Measurements from ENCODE around the gene ZZZ3.
"Not testable (repeated sequence)": the region's sequence is repeated elsewhere in the genome, so short reads cannot be mapped to it uniquely, and the experiment has no call there.

ZZZ3 gene

GRCh38 chr1:77672374-77672773 is 10.1 kb downstream of the ZZZ3 start:
- no peak overlapping the region for H3K27ac ChIP-seq
- DNase-seq (ENCODE audit: low read depth, low spot score), result no peak

GRCh38 chr1:77671836-77672235 is 10.6 kb downstream of the ZZZ3 start:
- no peak overlapping the region for H3K27ac ChIP-seq

GRCh38 chr1:77670330-77670729 is 12.1 kb downstream of the ZZZ3 start:
- no peak for DNase-seq (ENCODE audit: low read depth, low spot score)
- no peak overlapping the region for H3K27ac ChIP-seq

More at GRCh38 chr1:77671836-77672235, 10.6 kb downstream of the ZZZ3 start:
- no peak for DNase-seq (ENCODE audit: low read depth, low spot score)

- no peak for DNase-seq (ENCODE audit: low read depth, low spot score)
- no peak overlapping the region for H3K27ac ChIP-seq
Measured at GRCh38 chr1:77668924-77669449, 13.5 kb downstream of the ZZZ3 start.

GRCh38 chr1:77664939-77665516 is 17.4 kb downstream of the ZZZ3 start:
- H3K27ac ChIP-seq, result no peak overlapping the region
- no peak for DNase-seq (ENCODE audit: low read depth, low spot score)

GRCh38 chr1:77661696-77662095 is 20.8 kb downstream of the ZZZ3 start:
- H3K27ac ChIP-seq, result no peak overlapping the region

GRCh38 chr1:77659879-77660593 is 22.4 kb downstream of the ZZZ3 start:
- no peak overlapping the region for H3K27ac ChIP-seq
- DNase-seq (ENCODE audit: low read depth, low spot score), result no peak

More at GRCh38 chr1:77661696-77662095, 20.8 kb downstream of the ZZZ3 start:
- no peak for DNase-seq (ENCODE audit: low read depth, low spot score)

- no peak for DNase-seq (ENCODE audit: low read depth, low spot score)
- no peak overlapping the region for H3K27ac ChIP-seq
Measured at GRCh38 chr1:77658271-77658670, 24.2 kb downstream of the ZZZ3 start.

- no peak overlapping the region for H3K27ac ChIP-seq
- DNase-seq (ENCODE audit: low read depth, low spot score), result no peak
Measured at GRCh38 chr1:77655431-77655974, 27.0 kb downstream of the ZZZ3 start.

- peak overlapping the region; percentile 7 for H3K27ac ChIP-seq
- DNase-seq (ENCODE audit: low read depth, low spot score), result no peak
Measured at GRCh38 chr1:77652970-77653516, 29.4 kb downstream of the ZZZ3 start.

- no peak overlapping the region for H3K27ac ChIP-seq
- DNase-seq (ENCODE audit: low read depth, low spot score), result no peak
Measured at GRCh38 chr1:77652268-77652667, 30.2 kb downstream of the ZZZ3 start.

GRCh38 chr1:77649127-77649526 is 33.3 kb downstream of the ZZZ3 start:
- DNase-seq (ENCODE audit: low read depth, low spot score), result no peak
- no peak overlapping the region for H3K27ac ChIP-seq

GRCh38 chr1:77646224-77646623 is 36.2 kb downstream of the ZZZ3 start:
- DNase-seq (ENCODE audit: low read depth, low spot score); H3K27ac ChIP-seq: not testable (repeated sequence)

GRCh38 chr1:77643456-77643855 is 39.0 kb downstream of the ZZZ3 start:
- no peak for DNase-seq (ENCODE audit: low read depth, low spot score)
- H3K27ac ChIP-seq, result no peak overlapping the region

- no peak for DNase-seq (ENCODE audit: low read depth, low spot score)
- no peak overlapping the region for H3K27ac ChIP-seq
Measured at GRCh38 chr1:77642941-77643340, 39.5 kb downstream of the ZZZ3 start.

- H3K27ac ChIP-seq, result no peak overlapping the region
- DNase-seq (ENCODE audit: low read depth, low spot score), result no peak
Measured at GRCh38 chr1:77642196-77642595, 40.3 kb downstream of the ZZZ3 start.

GRCh38 chr1:77639557-77640069 is 42.8 kb downstream of the ZZZ3 start:
- peak overlapping the region; percentile 27 for H3K27ac ChIP-seq
- no peak for DNase-seq (ENCODE audit: low read depth, low spot score)

GRCh38 chr1:77639056-77639455 is 43.4 kb downstream of the ZZZ3 start:
- DNase-seq (ENCODE audit: low read depth, low spot score), result no peak

GRCh38 chr1:77636864-77637263 is 45.6 kb downstream of the ZZZ3 start:
- no peak overlapping the region for H3K27ac ChIP-seq
- DNase-seq (ENCODE audit: low read depth, low spot score), result no peak

More at GRCh38 chr1:77639056-77639455, 43.4 kb downstream of the ZZZ3 start:
- H3K27ac ChIP-seq, result peak overlapping the region; percentile 27

Measured in epithelial cell of prostate (primary cell).